Measurements from ENCODE around the gene MXI1. TPM values are rescaled to one million over a fixed set of nuclear protein-coding genes. Genes with fewer than 3 reads are reported as not detected.

Gene MXI1
- polyA plus RNA-seq, 1 experiment: 17.3 TPM

- DNase-seq (ENCODE audit: low read depth, low spot score): no peak
- Histone ChIP-seq H3K9me3 (ENCODE audit: control insufficient read depth, insufficient read depth, low read length) (no peaks in the 10 kb centered on the region; the same call in 1 of the 2 replicates), H3K27me3 (ENCODE audit: control insufficient read depth, insufficient read depth, low read length) (no peaks in the 10 kb centered on the region), H3K27ac (ENCODE audit: low read depth, low read length) (peak overlapping the region; percentile 3), H3K4me3 (ENCODE audit: low read depth, low read length) (peak overlapping the region; percentile 49)
- CTCF ChIA-PET: interaction anchor here (0.6 to 2.2 kb wide), 3 partner anchors 15 to 87 kb away, joined by 3 to 16 read pairs (median 11); no protein-coding TSS in a partner anchor
- POLR2A ChIA-PET: no interaction called here
- no peak for TF ChIP-seq CTCF (IDR thresholded peaks at IDR 0.05; ENCODE audit: low read depth, low read length)
These were observed 18.0 kb downstream of the MXI1 start for GRCh38 chr10:110225441-110225755.

- ChIA-PET POLR2A (interaction anchor here (1.0 to 1.3 kb wide), 2 partner anchors 15 to 18 kb away, joined by 4 to 5 read pairs; no protein-coding TSS in a partner anchor), CTCF (interaction anchor here (0.6 to 1.5 kb wide), 2 partner anchors 15 to 53 kb away, joined by 3 to 11 read pairs; no protein-coding TSS in a partner anchor)
- Histone ChIP-seq H3K27me3 (ENCODE audit: control insufficient read depth, insufficient read depth, low read length) (no peaks in the 10 kb centered on the region), H3K27ac (ENCODE audit: low read depth, low read length) (peak overlapping the region; percentile 77), H3K9me3 (ENCODE audit: control insufficient read depth, insufficient read depth, low read length) (no peaks in the 10 kb centered on the region; the same call in 1 of the 2 replicates), H3K4me3 (ENCODE audit: low read depth, low read length) (peak overlapping the region; percentile 78)
- TF ChIP-seq CTCF (IDR thresholded peaks at IDR 0.05; ENCODE audit: low read depth, low read length): peak; percentile 57
- DNase-seq (ENCODE audit: low read depth, low spot score): peak; percentile 88
These were observed 18.5 kb downstream of the MXI1 start for GRCh38 chr10:110225756-110226542.

GRCh38 chr10:110226543-110226925 lies 19.1 kb downstream of the MXI1 start:
- ChIA-PET CTCF (interaction anchor here (0.6 to 0.7 kb wide), 2 partner anchors 37 to 342 kb away, joined by 5 to 7 read pairs; no protein-coding TSS in a partner anchor), POLR2A (interaction anchor here (1.0 to 1.3 kb wide), 2 partner anchors 16 to 18 kb away, joined by 4 to 5 read pairs; no protein-coding TSS in a partner anchor)
- DNase-seq (ENCODE audit: low read depth, low spot score): peak; percentile 85
- Histone ChIP-seq H3K9me3 (ENCODE audit: control insufficient read depth, insufficient read depth, low read length) (no peaks in the 10 kb centered on the region; the same call in 1 of the 2 replicates), H3K4me3 (ENCODE audit: low read depth, low read length) (peak overlapping the region; percentile 78), H3K27ac (ENCODE audit: low read depth, low read length) (peak overlapping the region; percentile 77), H3K27me3 (ENCODE audit: control insufficient read depth, insufficient read depth, low read length) (no peaks in the 10 kb centered on the region)
- TF ChIP-seq CTCF (IDR thresholded peaks at IDR 0.05; ENCODE audit: low read depth, low read length): no peak

GRCh38 chr10:110226926-110227641 lies 19.7 kb downstream of the MXI1 start:
- no peaks in the 10 kb centered on the region for H3K27me3 ChIP-seq (ENCODE audit: control insufficient read depth, insufficient read depth, low read length)
- ChIA-PET CTCF (interaction anchor here (0.6 to 0.7 kb wide), 2 partner anchors 36 to 343 kb away, joined by 5 to 7 read pairs; no protein-coding TSS in a partner anchor), POLR2A (interaction anchor here (0.6 to 1.3 kb wide), 3 partner anchors 16 to 209 kb away, joined by 3 to 5 read pairs (median 4); no protein-coding TSS in a partner anchor)
- DNase-seq (ENCODE audit: low read depth, low spot score): no peak
- TF ChIP-seq CTCF (IDR thresholded peaks at IDR 0.05; ENCODE audit: low read depth, low read length): no peak
- H3K9me3 ChIP-seq (ENCODE audit: control insufficient read depth, insufficient read depth, low read length): no peaks in the 10 kb centered on the region; the same call in 1 of the 2 replicates
- H3K4me3 ChIP-seq (ENCODE audit: low read depth, low read length): peak overlapping the region; percentile 78
- H3K27ac ChIP-seq (ENCODE audit: low read depth, low read length): no peak overlapping the region
